Stimulated activated CD4-positive, alpha-beta T cell treated with anti-CD3 and anti-CD28 coated beads, Interleukin-15, amount 100 ng/mL, for 48 hours (primary cell): ENCODE data around the gene TMEM33.

Source experiments
- DNase-seq, 2 donors: peaks; one replicate each; pipeline ENCODE4 v3.0.0-alpha.2; 2020; ENCODE audit warnings: low read depth in 2 of 2

The TMEM33 gene

GRCh38 chr4:41998019-41998418 lies 62.8 kb downstream of the TMEM33 start:
- no peak for DNase-seq

DNA sequence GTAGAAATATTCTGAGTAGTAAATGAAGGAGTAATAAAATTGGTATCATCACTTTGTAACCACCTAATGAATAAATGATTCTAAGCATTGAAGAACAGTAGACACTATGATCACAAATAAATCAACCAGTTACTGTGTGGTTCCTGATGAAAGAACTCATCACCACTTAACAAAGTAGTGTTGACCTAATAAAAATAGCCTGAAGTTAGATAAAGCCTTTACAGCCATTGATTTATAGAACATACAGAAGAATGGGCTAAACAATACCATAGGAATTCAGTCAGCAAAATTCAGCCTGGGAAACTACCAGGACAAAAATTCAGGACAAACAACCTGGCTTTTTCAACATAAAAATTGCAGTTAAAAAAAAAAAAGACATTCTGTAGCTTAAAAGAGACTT lies 64.1 kb downstream of the TMEM33 start:
- DNase-seq, result no peak

GRCh38 chr4:42008011-42008786 lies 73.0 kb downstream of the TMEM33 start:
- no peak for DNase-seq
